Fibroblast of lung (primary cell): Measurements from ENCODE around the gene ZNF407. TPM values are rescaled to one million over a fixed set of nuclear protein-coding genes. Genes with fewer than 3 reads are reported as not detected.

Experiments
- DNase-seq, 2 donors: peaks; one replicate each; pipeline versions ENCODE4 v3.0.0 to v3.0.0-alpha.2; 2010; ENCODE audit warnings: low read depth in 2 of 2
- H2AFZ ChIP-seq: 2 replicates; pipeline ENCODE4 v1.5.1; 2012; ENCODE audit warnings: low read length, control low read depth, inconsistent platforms
- H3K27ac ChIP-seq: 2 replicates; pipeline ENCODE4 v1.5.1; 2011; ENCODE audit warnings: low read length, control low read depth; ENCODE audit not compliant: insufficient read depth
- H3K27me3 ChIP-seq: 2 replicates; pipeline ENCODE4 v1.5.1; 2011; ENCODE audit warnings: mild to moderate bottlenecking, low read length; ENCODE audit not compliant: control insufficient read depth, insufficient read depth
- H3K36me3 ChIP-seq: 2 replicates; pipeline ENCODE4 v1.5.1; 2011; ENCODE audit warnings: low read length; ENCODE audit not compliant: control insufficient read depth, insufficient read depth
- H3K4me1 ChIP-seq: 2 replicates; pipeline ENCODE4 v1.5.1; 2011; ENCODE audit warnings: low read length; ENCODE audit not compliant: control insufficient read depth, insufficient read depth; ENCODE audit errors: extremely low read depth
- H3K4me2 ChIP-seq: 2 replicates; pipeline ENCODE4 v1.5.1; 2011; ENCODE audit warnings: low read length, control low read depth; ENCODE audit not compliant: insufficient read depth; ENCODE audit errors: extremely low read depth
- H3K4me3 ChIP-seq, 4 experiments: fragments of 200-600 bp in 1 of 4; sonication (generic) in 1 of 4; replicated peaks in 1 of 4; 2 replicates each; pipeline ENCODE4 v1.5.1; 2011 to 2016; ENCODE audit warnings: low read length in 4 of 4, low read depth in 3 of 4, mild to moderate bottlenecking in 3 of 4, control low read depth in 2 of 4, inconsistent platforms in 1 of 4, mixed read lengths in 1 of 4; ENCODE audit not compliant: insufficient read depth in 1 of 4; ENCODE audit errors: control extremely low read depth in 1 of 4
- H3K79me2 ChIP-seq: 2 replicates; pipeline ENCODE4 v1.5.1; 2012; ENCODE audit warnings: mild to moderate bottlenecking, low read length, inconsistent platforms; ENCODE audit not compliant: control insufficient read depth, insufficient read depth
- H3K9ac ChIP-seq: 2 replicates; pipeline ENCODE4 v1.5.1; 2011; ENCODE audit warnings: mild to moderate bottlenecking, low read length, control low read depth; ENCODE audit not compliant: insufficient read depth
- H3K9me3 ChIP-seq: 2 replicates; pipeline ENCODE4 v1.5.1; 2012; ENCODE audit warnings: low read depth, low read length; ENCODE audit not compliant: control insufficient read depth, insufficient read depth
- H4K20me1 ChIP-seq: 2 replicates; pipeline ENCODE4 v1.5.1; 2011; ENCODE audit warnings: low read length; ENCODE audit not compliant: control insufficient read depth, insufficient read depth; ENCODE audit errors: extremely low read depth
- EZH2 ChIP-seq: IDR thresholded peaks from 2 replicates; pipeline ENCODE4 v1.5.1; 2012; ENCODE audit warnings: low read length, control low read depth, mild to moderate bottlenecking; ENCODE audit errors: missing control alignments
- polyA plus RNA-seq, 2 donors: library from polyadenylated mRNA; depleted of rRNA in 1 of 2; stranded (reverse) in 1 of 2; unstranded in 1 of 2; fragments of >200 nt; gene quantifications; 2 replicates each; pipeline ENCODE4 v1.2.1, GENCODE V29; 2011 to 2012; ENCODE audit warnings: missing spikeins in 1 of 2
- total RNA-seq: library from RNA; depleted of rRNA; stranded (reverse); fragments of >200 nt; gene quantifications from 2 replicates; pipeline ENCODE4 v1.2.1, GENCODE V29; 2014
- TF ChIP-seq, protein P1 (sequence below), 2 donors: IDR thresholded peaks in 1 of 2; conservative IDR thresholded peaks in 1 of 2; 1 replicate in 1 of 2; 2 replicates in 1 of 2; pipeline ENCODE4 v1.5.1; 2011 to 2012; ENCODE audit warnings: low read length in 2 of 2, control low read depth in 1 of 2, inconsistent platforms in 1 of 2, low read depth in 1 of 2, mild to moderate bottlenecking in 1 of 2

ZNF407 gene
- total and polyA plus RNA-seq, 2 donors (not counting 1 experiment from before 2014, with no cell fraction given): 5.1 to 12.6 TPM

DNA sequence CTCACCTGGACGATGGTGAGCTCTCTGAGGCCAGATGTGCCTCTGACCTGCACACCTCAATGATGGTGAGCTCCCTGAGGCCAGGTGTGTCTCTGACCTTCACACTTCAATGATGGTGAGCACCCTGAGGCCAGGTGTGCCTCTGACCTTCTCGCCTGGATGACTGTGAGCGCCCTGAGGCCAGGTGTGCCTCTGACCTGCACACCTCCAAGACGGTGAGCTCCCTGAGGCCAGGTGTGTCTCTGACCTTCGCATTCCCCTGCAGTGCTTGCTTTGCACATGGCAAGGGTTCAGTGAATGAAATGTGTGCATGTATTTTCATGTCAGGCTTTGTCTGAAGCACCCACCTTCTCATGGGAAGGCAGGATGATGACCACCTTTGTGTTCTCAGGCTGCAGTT is 515.8 kb downstream of the ZNF407 start:
- TF ChIP-seq EZH2: no peak
- TF ChIP-seq, protein P1, sequence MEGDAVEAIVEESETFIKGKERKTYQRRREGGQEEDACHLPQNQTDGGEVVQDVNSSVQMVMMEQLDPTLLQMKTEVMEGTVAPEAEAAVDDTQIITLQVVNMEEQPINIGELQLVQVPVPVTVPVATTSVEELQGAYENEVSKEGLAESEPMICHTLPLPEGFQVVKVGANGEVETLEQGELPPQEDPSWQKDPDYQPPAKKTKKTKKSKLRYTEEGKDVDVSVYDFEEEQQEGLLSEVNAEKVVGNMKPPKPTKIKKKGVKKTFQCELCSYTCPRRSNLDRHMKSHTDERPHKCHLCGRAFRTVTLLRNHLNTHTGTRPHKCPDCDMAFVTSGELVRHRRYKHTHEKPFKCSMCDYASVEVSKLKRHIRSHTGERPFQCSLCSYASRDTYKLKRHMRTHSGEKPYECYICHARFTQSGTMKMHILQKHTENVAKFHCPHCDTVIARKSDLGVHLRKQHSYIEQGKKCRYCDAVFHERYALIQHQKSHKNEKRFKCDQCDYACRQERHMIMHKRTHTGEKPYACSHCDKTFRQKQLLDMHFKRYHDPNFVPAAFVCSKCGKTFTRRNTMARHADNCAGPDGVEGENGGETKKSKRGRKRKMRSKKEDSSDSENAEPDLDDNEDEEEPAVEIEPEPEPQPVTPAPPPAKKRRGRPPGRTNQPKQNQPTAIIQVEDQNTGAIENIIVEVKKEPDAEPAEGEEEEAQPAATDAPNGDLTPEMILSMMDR (conservative IDR thresholded peaks at IDR 0.05 in 1 of 2, IDR thresholded peaks at IDR 0.05 in 1 of 2; ENCODE audit: low read depth in 1 of 2, low read length in 2 of 2): no peak
- H3K27me3 ChIP-seq: no peaks in the 10 kb centered on the region
- H3K9me3 ChIP-seq: no peaks in the 10 kb centered on the region
- H2AFZ ChIP-seq: no peak overlapping the region
- DNase-seq: no peak
- no peak overlapping the region for H3K4me3 ChIP-seq
- H3K79me2 ChIP-seq: no peaks in the 10 kb centered on the region
- H3K9ac ChIP-seq: no peak overlapping the region
- no peaks in the 10 kb centered on the region for H4K20me1 ChIP-seq
- H3K36me3 ChIP-seq: no peaks in the 10 kb centered on the region
- no peaks in the 10 kb centered on the region for H3K4me1 ChIP-seq
- H3K27ac ChIP-seq: no peak overlapping the region
- H3K4me2 ChIP-seq: no peak overlapping the region

DNA sequence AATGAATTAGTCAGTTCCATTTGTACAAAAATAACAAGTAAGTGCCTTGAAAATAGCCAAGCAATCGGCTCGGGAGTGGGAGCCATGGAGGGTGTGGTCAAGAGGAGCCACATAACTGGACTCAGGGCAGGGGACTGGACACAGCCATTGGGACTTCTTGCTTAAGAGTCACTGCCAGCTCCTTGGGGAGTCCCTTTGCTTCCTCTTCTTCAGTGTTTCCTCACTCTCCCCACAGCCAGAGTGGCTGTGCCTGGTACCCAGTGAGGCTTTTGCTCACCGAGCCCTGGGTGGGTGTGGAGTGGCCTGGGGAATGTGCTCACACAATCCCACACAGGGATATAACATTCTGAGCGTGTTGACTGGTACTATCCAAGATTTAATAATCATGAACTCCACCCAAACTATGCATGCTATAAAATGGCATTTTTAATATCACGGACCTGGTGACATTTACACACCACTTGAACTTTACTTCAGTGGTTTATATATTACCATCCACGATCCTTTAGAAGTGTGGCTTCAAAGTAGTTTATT is 516.6 kb downstream of the ZNF407 start:
- no peak overlapping the region for H3K27ac ChIP-seq
- TF ChIP-seq, protein P1 (conservative IDR thresholded peaks at IDR 0.05 in 1 of 2, IDR thresholded peaks at IDR 0.05 in 1 of 2; ENCODE audit: low read depth in 1 of 2, low read length in 2 of 2): no peak
- TF ChIP-seq EZH2: no peak

More for the DNA sequence above, 516.6 kb downstream of the ZNF407 start:
- Histone ChIP-seq H3K4me2 (no peak overlapping the region), H3K9ac (no peak overlapping the region), H3K36me3 (no peaks in the 10 kb centered on the region), H3K9me3 (no peaks in the 10 kb centered on the region), H2AFZ (no peak overlapping the region), H4K20me1 (no peaks in the 10 kb centered on the region), H3K27me3 (no peaks in the 10 kb centered on the region), H3K4me1 (no peaks in the 10 kb centered on the region), H3K79me2 (no peaks in the 10 kb centered on the region), H3K4me3 (no peak overlapping the region)
- DNase-seq: no peak

Other genes with a start within 250 kb of the ZNF407 start
- gene DIPK1C, start 140.6 kb upstream of the ZNF407 start, total RNA-seq: not detected in 2 replicates
- not detected in 2 replicates for gene DIPK1C, start 140.6 kb upstream of the ZNF407 start, polyA plus RNA-seq
- gene CNDP2, start 101.5 kb upstream of the ZNF407 start, total RNA-seq: 40.8 and 41.8 TPM in 2 replicates
- 69.8 and 117 TPM in 2 replicates for gene CNDP2, start 101.5 kb upstream of the ZNF407 start, polyA plus RNA-seq
- not detected in 2 replicates for gene CNDP1, start 63.4 kb upstream of the ZNF407 start, total RNA-seq
- gene CNDP1, start 63.4 kb upstream of the ZNF407 start, polyA plus RNA-seq: not detected in 2 replicates